GM23338 (cell line): ENCODE measurements around the gene OTOR. TPM values are rescaled to one million over a fixed set of nuclear protein-coding genes. Genes with fewer than 3 reads are reported as not detected.

Source experiments
- ATAC-seq: fragments of 200-7000 bp; cut with Tn5 transposase; 3 replicates; pipeline ENCODE4 v1.9.1; 2020
- DNase-seq: peaks from one replicate; pipeline ENCODE4 v3.0.0-alpha.2; 2015; ENCODE audit warnings: low spot score
- H2AFZ ChIP-seq: fragments of 200-600 bp; sonication (generic); 2 replicates; pipeline ENCODE4 v1.8.0; 2016; ENCODE audit warnings: antibody characterized with exemption, mild to moderate bottlenecking, moderate library complexity
- H3F3A ChIP-seq: fragments of 200-600 bp; sonication (generic); replicated peaks from 2 replicates; pipeline ENCODE4 v1.8.0; 2017; ENCODE audit warnings: antibody characterized with exemption, mixed run types, low read depth
- H3K27ac ChIP-seq: fragments of 200-600 bp; sonication (generic); 2 replicates; pipeline ENCODE4 v1.6.1; 2016; ENCODE audit warnings: low read depth
- H3K27me3 ChIP-seq: fragments of 200-600 bp; sonication (generic); 2 replicates; pipeline ENCODE4 v1.8.0; 2016; ENCODE audit warnings: mild to moderate bottlenecking, mixed run types, moderate library complexity; ENCODE audit not compliant: insufficient read depth
- H3K36me3 ChIP-seq: fragments of 200-600 bp; sonication (generic); 2 replicates; pipeline ENCODE4 v1.8.0; 2016; ENCODE audit warnings: mild to moderate bottlenecking; ENCODE audit not compliant: insufficient read depth
- H3K4me1 ChIP-seq: fragments of 200-600 bp; sonication (generic); 2 replicates; pipeline ENCODE4 v1.8.0; 2016; ENCODE audit warnings: mild to moderate bottlenecking, moderate library complexity; ENCODE audit not compliant: insufficient read depth
- H3K4me2 ChIP-seq: fragments of 200-600 bp; sonication (generic); 2 replicates; pipeline ENCODE4 v1.7.1; 2017; ENCODE audit warnings: mixed run types
- H3K4me3 ChIP-seq: fragments of 200-600 bp; sonication (generic); 2 replicates; pipeline ENCODE4 v1.6.1; 2016; ENCODE audit warnings: mixed run types
- H3K79me2 ChIP-seq: fragments of 200-600 bp; sonication (generic); replicated peaks from 2 replicates; pipeline ENCODE4 v1.8.0; 2017; ENCODE audit warnings: mild to moderate bottlenecking; ENCODE audit not compliant: insufficient read depth
- H3K9me2 ChIP-seq: fragments of 200-600 bp; sonication (generic); 2 replicates; pipeline ENCODE4 v1.8.0; 2017; ENCODE audit not compliant: insufficient read depth
- H4K20me1 ChIP-seq: fragments of 200-600 bp; sonication (generic); replicated peaks from 2 replicates; pipeline ENCODE4 v1.8.0; 2017; ENCODE audit warnings: mild to moderate bottlenecking; ENCODE audit not compliant: insufficient read depth
- H3K27ac Mint-ChIP-seq: 2 replicates; pipeline ENCODE4 v1.8.0; 2020; ENCODE audit warnings: inconsistent platforms, mild to moderate bottlenecking, moderate library complexity, mixed read lengths
- H3K27me3 Mint-ChIP-seq: 3 replicates; pipeline ENCODE4 v1.8.0; 2022; ENCODE audit warnings: low read depth, mild to moderate bottlenecking, moderate library complexity, mixed read lengths, inconsistent platforms; ENCODE audit not compliant: insufficient read depth, poor library complexity
- H3K36me3 Mint-ChIP-seq: 3 replicates; pipeline ENCODE4 v1.8.0; 2021; ENCODE audit warnings: low read depth, mild to moderate bottlenecking, inconsistent platforms, moderate library complexity, mixed read lengths
- H3K4me1 Mint-ChIP-seq: 3 replicates; pipeline ENCODE4 v1.8.0; 2020; ENCODE audit warnings: mild to moderate bottlenecking, inconsistent platforms, mixed read lengths
- H3K4me3 Mint-ChIP-seq: 3 replicates; pipeline ENCODE4 v1.8.0; 2021; ENCODE audit warnings: moderate library complexity, mild to moderate bottlenecking, inconsistent platforms, mixed read lengths
- H3K9me3 Mint-ChIP-seq: 3 replicates; pipeline ENCODE4 v1.8.0; 2020; ENCODE audit warnings: moderate library complexity, mild to moderate bottlenecking, inconsistent platforms, mixed read lengths
- EZH2 ChIP-seq: fragments of 200-600 bp; sonication (generic); IDR thresholded peaks from one replicate; pipeline ENCODE4 v1.8.0; 2017; ENCODE audit warnings: antibody characterized with exemption, mild to moderate bottlenecking, low read depth; ENCODE audit not compliant: unreplicated experiment
- EZH2phosphoT487 ChIP-seq: fragments of 200-600 bp; sonication (generic); IDR thresholded peaks from one replicate; pipeline ENCODE4 v1.8.1; 2018; ENCODE audit warnings: antibody characterized with exemption; ENCODE audit not compliant: unreplicated experiment
- JUNB ChIP-seq: IDR thresholded peaks from one replicate; pipeline ENCODE4 v1.6.1; 2016; ENCODE audit warnings: antibody characterized with exemption; ENCODE audit not compliant: unreplicated experiment
- NANOG ChIP-seq: IDR thresholded peaks from 2 replicates; pipeline ENCODE4 v1.6.1; 2016; ENCODE audit warnings: antibody characterized with exemption, borderline replicate concordance
- ZNF114 ChIP-seq: fragments of 250-450 bp; sonication (Bioruptor Pico); IDR thresholded peaks from 2 replicates; pipeline ENCODE4 v1.5.0; 2020; ENCODE audit warnings: mild to moderate bottlenecking, moderate library complexity
- ZNF331 ChIP-seq: fragments of 250-450 bp; sonication (Bioruptor Pico); IDR thresholded peaks from 2 replicates; pipeline ENCODE4 v1.5.0; 2020; ENCODE audit warnings: low read depth, mild to moderate bottlenecking, moderate library complexity
- polyA plus RNA-seq: library from polyadenylated mRNA; unstranded; fragments of >200 nt; fragmentation: Nextera tagmentation; extraction: Ambion mirVana; gene quantifications from 2 replicates; pipeline ENCODE4 v1.2.1, GENCODE V29; 2016
- total RNA-seq: library from RNA; depleted of rRNA; stranded (reverse); fragments of >200 nt; shearing (Covaris generic); gene quantifications from 2 replicates; pipeline ENCODE4 v1.2.3, GENCODE V29; 2014
- TF ChIP-seq, protein P1 (sequence below): IDR thresholded peaks from one replicate; pipeline ENCODE4 v1.6.1; 2018; ENCODE audit warnings: antibody characterized with exemption; ENCODE audit not compliant: unreplicated experiment
- TF ChIP-seq, protein P2 (sequence below), 2 experiments: fragments of 200-600 bp in 1 of 2; sonication (generic) in 1 of 2; conservative IDR thresholded peaks; 2 replicates each; pipeline versions ENCODE4 v1.5.1 to v1.6.1; 2016 to 2017; ENCODE audit warnings: antibody characterized with exemption in 2 of 2, low read depth in 2 of 2, mild to moderate bottlenecking in 2 of 2, moderate library complexity in 1 of 2
- TF ChIP-seq, protein P3 (sequence below): IDR thresholded peaks from 2 replicates; pipeline ENCODE4 v1.6.1; 2016; ENCODE audit warnings: antibody characterized with exemption

OTOR gene
- total and polyA plus RNA-seq, 2 experiments from 2014 or later, result not detected

DNA sequence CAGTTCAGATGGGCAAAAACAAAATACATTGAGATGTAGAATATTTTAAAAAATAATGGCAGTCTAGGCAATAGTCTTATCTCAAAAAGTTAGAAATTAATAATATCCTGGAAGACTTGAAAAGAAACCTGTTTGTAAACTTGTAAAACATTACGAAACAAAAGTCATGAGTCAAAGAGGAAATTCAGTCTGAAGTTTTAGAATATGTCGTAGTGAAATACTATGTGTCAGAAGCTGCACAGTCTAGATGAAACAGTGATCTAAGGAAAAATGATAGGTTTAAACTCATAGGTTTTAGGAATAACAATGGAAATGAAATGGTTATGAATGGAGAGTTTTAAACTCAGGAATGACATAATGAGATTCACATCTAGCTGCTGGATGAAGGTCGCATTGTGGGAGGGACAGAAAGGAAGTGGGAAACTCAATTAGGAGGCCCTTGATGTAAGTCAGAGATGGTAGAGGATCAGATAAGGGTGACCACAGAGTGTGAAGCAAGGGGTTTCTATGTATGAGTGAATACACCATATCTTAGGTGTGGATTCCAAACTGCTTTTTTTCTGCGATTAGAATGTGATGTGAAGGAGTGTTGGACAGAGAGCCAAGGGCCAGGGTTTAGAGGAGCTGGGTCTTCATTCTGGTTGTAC, 15.5 kb upstream of the OTOR start:
- TF ChIP-seq, protein P1, sequence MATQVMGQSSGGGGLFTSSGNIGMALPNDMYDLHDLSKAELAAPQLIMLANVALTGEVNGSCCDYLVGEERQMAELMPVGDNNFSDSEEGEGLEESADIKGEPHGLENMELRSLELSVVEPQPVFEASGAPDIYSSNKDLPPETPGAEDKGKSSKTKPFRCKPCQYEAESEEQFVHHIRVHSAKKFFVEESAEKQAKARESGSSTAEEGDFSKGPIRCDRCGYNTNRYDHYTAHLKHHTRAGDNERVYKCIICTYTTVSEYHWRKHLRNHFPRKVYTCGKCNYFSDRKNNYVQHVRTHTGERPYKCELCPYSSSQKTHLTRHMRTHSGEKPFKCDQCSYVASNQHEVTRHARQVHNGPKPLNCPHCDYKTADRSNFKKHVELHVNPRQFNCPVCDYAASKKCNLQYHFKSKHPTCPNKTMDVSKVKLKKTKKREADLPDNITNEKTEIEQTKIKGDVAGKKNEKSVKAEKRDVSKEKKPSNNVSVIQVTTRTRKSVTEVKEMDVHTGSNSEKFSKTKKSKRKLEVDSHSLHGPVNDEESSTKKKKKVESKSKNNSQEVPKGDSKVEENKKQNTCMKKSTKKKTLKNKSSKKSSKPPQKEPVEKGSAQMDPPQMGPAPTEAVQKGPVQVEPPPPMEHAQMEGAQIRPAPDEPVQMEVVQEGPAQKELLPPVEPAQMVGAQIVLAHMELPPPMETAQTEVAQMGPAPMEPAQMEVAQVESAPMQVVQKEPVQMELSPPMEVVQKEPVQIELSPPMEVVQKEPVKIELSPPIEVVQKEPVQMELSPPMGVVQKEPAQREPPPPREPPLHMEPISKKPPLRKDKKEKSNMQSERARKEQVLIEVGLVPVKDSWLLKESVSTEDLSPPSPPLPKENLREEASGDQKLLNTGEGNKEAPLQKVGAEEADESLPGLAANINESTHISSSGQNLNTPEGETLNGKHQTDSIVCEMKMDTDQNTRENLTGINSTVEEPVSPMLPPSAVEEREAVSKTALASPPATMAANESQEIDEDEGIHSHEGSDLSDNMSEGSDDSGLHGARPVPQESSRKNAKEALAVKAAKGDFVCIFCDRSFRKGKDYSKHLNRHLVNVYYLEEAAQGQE, result no peak
- TF ChIP-seq EZH2phosphoT487 (no peak), ZNF331 (CRISPR knock-in tag) (no peak), EZH2 (no peak), JUNB (no peak), NANOG (no peak)
- peaks cover 72% of the 10 kb centered on the region for H3K79me2 ChIP-seq
- H3K27me3 ChIP-seq, result no peaks in the 10 kb centered on the region
- no peaks in the 10 kb centered on the region; the same call in 1 of the 2 replicates for H3K4me1 ChIP-seq
- ATAC-seq (no peak), DNase-seq (no peak)
- Mint-ChIP-seq H3K27me3 (peaks cover 7% of the 10 kb centered on the region), H3K36me3 (peaks cover 41% of the 10 kb centered on the region), H3K4me3 (no peak overlapping the region), H3K4me1 (peaks cover 13% of the 10 kb centered on the region), H3K27ac (no peak overlapping the region), H3K9me3 (peaks cover 5% of the 10 kb centered on the region; the same call in 1 of the 3 replicates)
- H4K20me1 ChIP-seq, result peaks cover 24% of the 10 kb centered on the region
- H2AFZ ChIP-seq, result no peak overlapping the region
- H3K9me2 ChIP-seq, result peaks cover 8% of the 10 kb centered on the region
- H3K27ac ChIP-seq, result no peak overlapping the region
- no peak overlapping the region for H3K4me2 ChIP-seq
- no peaks in the 10 kb centered on the region for H3F3A ChIP-seq
- no peak overlapping the region for H3K4me3 ChIP-seq
- peaks cover 34% of the 10 kb centered on the region; the same call in 1 of the 2 replicates for H3K36me3 ChIP-seq

DNA sequence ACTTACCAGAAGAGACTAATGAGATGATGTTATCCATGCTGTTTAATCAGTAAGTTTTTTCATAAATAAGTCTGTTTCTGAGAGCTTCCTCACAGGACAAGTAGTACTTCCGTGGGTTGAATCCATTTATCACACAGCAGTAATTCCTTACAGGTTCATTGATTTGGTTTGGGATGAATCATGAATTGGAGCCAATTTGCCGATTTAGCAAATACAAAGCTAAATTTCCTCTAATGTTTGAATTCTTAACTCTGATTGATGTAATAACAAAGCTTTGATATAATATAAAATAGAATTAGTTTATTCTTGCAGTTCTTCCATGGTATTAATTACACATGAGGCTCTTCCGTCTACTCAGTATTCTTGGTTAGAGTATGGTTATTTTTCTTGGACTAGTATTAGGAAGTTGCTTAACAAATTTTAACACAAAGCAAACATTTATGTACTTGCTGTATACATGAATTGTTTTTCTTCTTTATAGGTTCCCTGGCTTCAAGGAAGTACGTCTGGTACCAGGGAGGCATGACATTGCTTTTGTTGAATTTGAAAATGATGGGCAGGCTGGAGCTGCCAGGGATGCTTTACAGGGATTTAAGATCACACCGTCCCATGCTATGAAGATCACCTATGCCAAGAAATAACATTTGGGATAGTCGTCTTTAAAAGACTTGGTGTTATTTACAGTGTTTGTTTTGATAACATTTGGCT, 7.6 kb upstream of the OTOR start:
- no peaks in the 10 kb centered on the region for H3F3A ChIP-seq
- ATAC-seq (no peak), DNase-seq (no peak)
- H3K79me2 ChIP-seq, result peaks cover 20% of the 10 kb centered on the region
- no peaks in the 10 kb centered on the region for H3K9me2 ChIP-seq
- Mint-ChIP-seq H3K4me1 (0 out of 3 replicates have a peak, but pooled peaks cover 3% of the 10 kb centered on the region), H3K4me3 (no peak overlapping the region), H3K27me3 (peaks cover 2% of the 10 kb centered on the region), H3K9me3 (no peaks in the 10 kb centered on the region), H3K27ac (no peak overlapping the region), H3K36me3 (peaks cover 42% of the 10 kb centered on the region)
- peaks cover 47% of the 10 kb centered on the region for H3K36me3 ChIP-seq
- no peaks in the 10 kb centered on the region for H3K27me3 ChIP-seq
- H3K4me1 ChIP-seq, result no peaks in the 10 kb centered on the region
- H4K20me1 ChIP-seq, result 0 out of 2 replicates have a peak, but pooled peaks cover 2% of the 10 kb centered on the region
- no peak overlapping the region for H2AFZ ChIP-seq
- no peak overlapping the region for H3K4me2 ChIP-seq
- H3K27ac ChIP-seq, result no peak overlapping the region
- H3K4me3 ChIP-seq, result no peak overlapping the region
- TF ChIP-seq EZH2, result no peak
- TF ChIP-seq, protein P2, sequence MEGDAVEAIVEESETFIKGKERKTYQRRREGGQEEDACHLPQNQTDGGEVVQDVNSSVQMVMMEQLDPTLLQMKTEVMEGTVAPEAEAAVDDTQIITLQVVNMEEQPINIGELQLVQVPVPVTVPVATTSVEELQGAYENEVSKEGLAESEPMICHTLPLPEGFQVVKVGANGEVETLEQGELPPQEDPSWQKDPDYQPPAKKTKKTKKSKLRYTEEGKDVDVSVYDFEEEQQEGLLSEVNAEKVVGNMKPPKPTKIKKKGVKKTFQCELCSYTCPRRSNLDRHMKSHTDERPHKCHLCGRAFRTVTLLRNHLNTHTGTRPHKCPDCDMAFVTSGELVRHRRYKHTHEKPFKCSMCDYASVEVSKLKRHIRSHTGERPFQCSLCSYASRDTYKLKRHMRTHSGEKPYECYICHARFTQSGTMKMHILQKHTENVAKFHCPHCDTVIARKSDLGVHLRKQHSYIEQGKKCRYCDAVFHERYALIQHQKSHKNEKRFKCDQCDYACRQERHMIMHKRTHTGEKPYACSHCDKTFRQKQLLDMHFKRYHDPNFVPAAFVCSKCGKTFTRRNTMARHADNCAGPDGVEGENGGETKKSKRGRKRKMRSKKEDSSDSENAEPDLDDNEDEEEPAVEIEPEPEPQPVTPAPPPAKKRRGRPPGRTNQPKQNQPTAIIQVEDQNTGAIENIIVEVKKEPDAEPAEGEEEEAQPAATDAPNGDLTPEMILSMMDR (conservative IDR thresholded peaks at IDR 0.05; ENCODE audit: low read depth in 2 of 2), result no peak
- TF ChIP-seq, protein P3, sequence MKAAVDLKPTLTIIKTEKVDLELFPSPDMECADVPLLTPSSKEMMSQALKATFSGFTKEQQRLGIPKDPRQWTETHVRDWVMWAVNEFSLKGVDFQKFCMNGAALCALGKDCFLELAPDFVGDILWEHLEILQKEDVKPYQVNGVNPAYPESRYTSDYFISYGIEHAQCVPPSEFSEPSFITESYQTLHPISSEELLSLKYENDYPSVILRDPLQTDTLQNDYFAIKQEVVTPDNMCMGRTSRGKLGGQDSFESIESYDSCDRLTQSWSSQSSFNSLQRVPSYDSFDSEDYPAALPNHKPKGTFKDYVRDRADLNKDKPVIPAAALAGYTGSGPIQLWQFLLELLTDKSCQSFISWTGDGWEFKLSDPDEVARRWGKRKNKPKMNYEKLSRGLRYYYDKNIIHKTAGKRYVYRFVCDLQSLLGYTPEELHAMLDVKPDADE, result no peak
- no peak for TF ChIP-seq NANOG
- TF ChIP-seq ZNF114, result no peak
